Effector memory CD8-positive, alpha-beta T cell (primary cell): ENCODE measurements around the gene CORO2B.

ENCODE experiments used
- ATAC-seq: fragments of 150-1000 bp; cut with Tn5 transposase; replicated peaks from 2 replicates; pipeline ENCODE4 v1.10.0; 2021; ENCODE audit warnings: mild to moderate bottlenecking, moderate library complexity
- DNase-seq, 3 experiments: peaks; one replicate each; pipeline ENCODE4 v3.0.0; 2021
- H3K27ac Mint-ChIP-seq, 2 donors: one replicate each; pipeline ENCODE4 v1.8.0; 2022; ENCODE audit warnings: mild to moderate bottlenecking in 2 of 2, mixed read lengths in 2 of 2, moderate library complexity in 2 of 2
- H3K27me3 Mint-ChIP-seq, 2 donors: one replicate each; pipeline ENCODE4 v1.8.0; 2022; ENCODE audit warnings: mixed read lengths in 2 of 2
- H3K36me3 Mint-ChIP-seq: one replicate; pipeline ENCODE4 v1.8.0; 2022; ENCODE audit warnings: mild to moderate bottlenecking, moderate library complexity, mixed read lengths; ENCODE audit not compliant: insufficient read depth
- H3K4me1 Mint-ChIP-seq, 2 donors: one replicate each; pipeline ENCODE4 v1.8.0; 2022; ENCODE audit warnings: low read depth in 2 of 2, mixed read lengths in 2 of 2
- H3K4me3 Mint-ChIP-seq, 2 donors: one replicate each; pipeline ENCODE4 v1.8.0; 2022; ENCODE audit warnings: mild to moderate bottlenecking in 2 of 2, mixed read lengths in 2 of 2, moderate library complexity in 2 of 2
- H3K9me3 Mint-ChIP-seq, 2 donors: one replicate each; pipeline ENCODE4 v1.8.0; 2022; ENCODE audit warnings: mixed read lengths in 2 of 2

CORO2B gene

GRCh38 chr15:68706931-68707330 is 128.1 kb downstream of the CORO2B start:
- Mint-ChIP-seq H3K4me1 (peaks cover 0 to 1% of the 10 kb centered on the region in 2 donors), H3K27me3 (peaks cover 17 to 65% of the 10 kb centered on the region in 2 donors), H3K4me3 (no peak overlapping the region), H3K36me3 (no peaks in the 10 kb centered on the region), H3K27ac (no peak overlapping the region), H3K9me3 (no peaks in the 10 kb centered on the region)
- ATAC-seq (no peak), DNase-seq (no peak)

GRCh38 chr15:68707386-68707785 is 128.6 kb downstream of the CORO2B start:
- Mint-ChIP-seq H3K4me1 (peaks cover 0 to 1% of the 10 kb centered on the region in 2 donors), H3K27ac (no peak overlapping the region), H3K4me3 (no peak overlapping the region), H3K27me3 (peaks cover 17 to 65% of the 10 kb centered on the region in 2 donors), H3K9me3 (no peaks in the 10 kb centered on the region), H3K36me3 (no peaks in the 10 kb centered on the region)
- ATAC-seq: no peak
- no peak for DNase-seq

GRCh38 chr15:68709876-68710275 is 131.1 kb downstream of the CORO2B start:
- no peak overlapping the region for H3K4me3 Mint-ChIP-seq
- no peaks in the 10 kb centered on the region for H3K36me3 Mint-ChIP-seq
- peaks cover 0 to 1% of the 10 kb centered on the region in 2 donors for H3K4me1 Mint-ChIP-seq
- no peak for ATAC-seq
- no peak overlapping the region for H3K27ac Mint-ChIP-seq
- H3K9me3 Mint-ChIP-seq: no peaks in the 10 kb centered on the region
- DNase-seq: no peak
- peaks cover 19 to 73% of the 10 kb centered on the region in 2 donors for H3K27me3 Mint-ChIP-seq

GRCh38 chr15:68710536-68710935 is 131.7 kb downstream of the CORO2B start:
- no peak for ATAC-seq
- H3K27me3 Mint-ChIP-seq: peaks cover 26 to 73% of the 10 kb centered on the region in 2 donors
- no peaks in the 10 kb centered on the region for H3K9me3 Mint-ChIP-seq
- H3K36me3 Mint-ChIP-seq: no peaks in the 10 kb centered on the region
- no peak overlapping the region for H3K4me3 Mint-ChIP-seq
- no peak overlapping the region for H3K27ac Mint-ChIP-seq
- no peak for DNase-seq
- H3K4me1 Mint-ChIP-seq: peaks cover 0 to under 1% of the 10 kb centered on the region in 2 donors

GRCh38 chr15:68711406-68711805 is 132.6 kb downstream of the CORO2B start:
- Mint-ChIP-seq H3K27ac (no peak overlapping the region), H3K4me3 (no peak overlapping the region), H3K9me3 (no peaks in the 10 kb centered on the region), H3K36me3 (peaks cover 3% of the 10 kb centered on the region), H3K27me3 (peaks cover 29 to 73% of the 10 kb centered on the region in 2 donors), H3K4me1 (no peaks in the 10 kb centered on the region)
- ATAC-seq (no peak), DNase-seq (no peak)

GRCh38 chr15:68712886-68713285 is 134.1 kb downstream of the CORO2B start:
- Mint-ChIP-seq H3K4me1 (no peaks in the 10 kb centered on the region), H3K4me3 (no peak overlapping the region), H3K27me3 (peaks cover 42 to 82% of the 10 kb centered on the region in 2 donors), H3K36me3 (peaks cover 3% of the 10 kb centered on the region), H3K27ac (no peak overlapping the region), H3K9me3 (no peaks in the 10 kb centered on the region)
- ATAC-seq (no peak), DNase-seq (no peak)

- Mint-ChIP-seq H3K4me1 (no peaks in the 10 kb centered on the region), H3K4me3 (no peak overlapping the region), H3K27ac (no peak overlapping the region), H3K36me3 (peaks cover 3% of the 10 kb centered on the region), H3K27me3 (peaks cover 50 to 92% of the 10 kb centered on the region in 2 donors), H3K9me3 (no peaks in the 10 kb centered on the region)
- DNase-seq: no peak
- ATAC-seq: no peak
These were observed 135.1 kb downstream of the CORO2B start for GRCh38 chr15:68713874-68714273.

- Mint-ChIP-seq H3K9me3 (no peaks in the 10 kb centered on the region), H3K27me3 (peaks cover 50 to 95% of the 10 kb centered on the region in 2 donors), H3K4me3 (no peak overlapping the region), H3K36me3 (peaks cover 3% of the 10 kb centered on the region), H3K27ac (no peak overlapping the region), H3K4me1 (no peaks in the 10 kb centered on the region)
- DNase-seq (no peak), ATAC-seq (no peak)
These were observed 136.3 kb downstream of the CORO2B start for GRCh38 chr15:68715111-68715510.

- H3K36me3 Mint-ChIP-seq: peaks cover 3% of the 10 kb centered on the region
- no peaks in the 10 kb centered on the region for H3K4me1 Mint-ChIP-seq
- H3K9me3 Mint-ChIP-seq: no peaks in the 10 kb centered on the region
- DNase-seq (no peak), ATAC-seq (no peak)
- no peak overlapping the region for H3K27ac Mint-ChIP-seq
- peaks cover 52 to 85% of the 10 kb centered on the region in 2 donors for H3K27me3 Mint-ChIP-seq
- H3K4me3 Mint-ChIP-seq: no peak overlapping the region
These were observed 139.2 kb downstream of the CORO2B start for GRCh38 chr15:68717951-68718350.

GRCh38 chr15:68718468-68718867 is 139.7 kb downstream of the CORO2B start:
- peaks cover 3% of the 10 kb centered on the region for H3K36me3 Mint-ChIP-seq
- no peaks in the 10 kb centered on the region for H3K4me1 Mint-ChIP-seq
- DNase-seq: no peak
- peaks cover 51 to 80% of the 10 kb centered on the region in 2 donors for H3K27me3 Mint-ChIP-seq
- H3K27ac Mint-ChIP-seq: no peak overlapping the region
- no peak for ATAC-seq
- no peak overlapping the region for H3K4me3 Mint-ChIP-seq
- H3K9me3 Mint-ChIP-seq: no peaks in the 10 kb centered on the region

- peaks cover 48 to 74% of the 10 kb centered on the region in 2 donors for H3K27me3 Mint-ChIP-seq
- H3K9me3 Mint-ChIP-seq: no peaks in the 10 kb centered on the region
- peaks cover 3% of the 10 kb centered on the region for H3K36me3 Mint-ChIP-seq
- DNase-seq: no peak
- no peak overlapping the region for H3K4me3 Mint-ChIP-seq
- no peak overlapping the region for H3K27ac Mint-ChIP-seq
- no peaks in the 10 kb centered on the region for H3K4me1 Mint-ChIP-seq
- ATAC-seq: no peak
These were observed 140.3 kb downstream of the CORO2B start for GRCh38 chr15:68719051-68719450.

- H3K4me1 Mint-ChIP-seq: no peaks in the 10 kb centered on the region
- H3K36me3 Mint-ChIP-seq: peaks cover 3% of the 10 kb centered on the region
- peaks cover 54 to 68% of the 10 kb centered on the region in 2 donors for H3K27me3 Mint-ChIP-seq
- no peak overlapping the region for H3K27ac Mint-ChIP-seq
- no peak overlapping the region for H3K4me3 Mint-ChIP-seq
- no peak for ATAC-seq
- DNase-seq: no peak
- H3K9me3 Mint-ChIP-seq: no peaks in the 10 kb centered on the region
These were observed 140.9 kb downstream of the CORO2B start for GRCh38 chr15:68719672-68720071.

GRCh38 chr15:68721886-68722285 is 143.1 kb downstream of the CORO2B start:
- H3K4me1 Mint-ChIP-seq: no peaks in the 10 kb centered on the region
- H3K27me3 Mint-ChIP-seq: peaks cover 43 to 46% of the 10 kb centered on the region in 2 donors
- H3K27ac Mint-ChIP-seq: no peak overlapping the region
- no peaks in the 10 kb centered on the region for H3K9me3 Mint-ChIP-seq
- no peaks in the 10 kb centered on the region for H3K36me3 Mint-ChIP-seq
- no peak overlapping the region for H3K4me3 Mint-ChIP-seq
- DNase-seq: no peak
- no peak for ATAC-seq

GRCh38 chr15:68725736-68726135 is 146.9 kb downstream of the CORO2B start:
- no peak overlapping the region for H3K27ac Mint-ChIP-seq
- H3K27me3 Mint-ChIP-seq: peaks cover 13 to 21% of the 10 kb centered on the region in 2 donors
- no peak overlapping the region for H3K4me3 Mint-ChIP-seq
- no peaks in the 10 kb centered on the region for H3K4me1 Mint-ChIP-seq
- ATAC-seq (no peak), DNase-seq (no peak)
- H3K9me3 Mint-ChIP-seq: no peaks in the 10 kb centered on the region
- no peaks in the 10 kb centered on the region for H3K36me3 Mint-ChIP-seq

GRCh38 chr15:68726246-68726645 is 147.5 kb downstream of the CORO2B start:
- Mint-ChIP-seq H3K4me3 (no peak overlapping the region), H3K4me1 (no peaks in the 10 kb centered on the region), H3K27ac (no peak overlapping the region), H3K27me3 (peaks cover 11 to 21% of the 10 kb centered on the region in 2 donors), H3K36me3 (no peaks in the 10 kb centered on the region), H3K9me3 (no peaks in the 10 kb centered on the region)
- no peak for ATAC-seq
- DNase-seq: no peak
